ENCODE measurements around the gene FKTN. TPM values are rescaled to one million over a fixed set of nuclear protein-coding genes. Genes with fewer than 3 reads are reported as not detected.

The FKTN gene
- total RNA-seq, 3 donors from 2014 or later (not counting 1 experiment from before 2014, with no cell fraction given): 13.0 to 16.1 (median 13.1) TPM

- H3K27me3 Mint-ChIP-seq (ENCODE audit: low read depth in 2 of 2): no peaks in the 10 kb centered on the region
- Histone ChIP-seq H3K9me3 (ENCODE audit: control insufficient read depth, insufficient read depth, low read length) (no peaks in the 10 kb centered on the region), H3K36me3 (ENCODE audit: control insufficient read depth, insufficient read depth, low read length) (peaks cover 3% of the 10 kb centered on the region), H3K27me3 (ENCODE audit: control insufficient read depth, insufficient read depth, low read length) (no peaks in the 10 kb centered on the region), H3K27ac (ENCODE audit: low read length) (peak overlapping the region; percentile 30), H3K4me3 (ENCODE audit: low read length) (no peak overlapping the region), H3K4me1 (ENCODE audit: control insufficient read depth, insufficient read depth, low read length) (no peaks in the 10 kb centered on the region)
- peak; percentile 73 for TF ChIP-seq CTCF (IDR thresholded peaks at IDR 0.05)
- peaks cover 0 to 8% of the 10 kb centered on the region in 2 donors for H3K4me1 Mint-ChIP-seq
- peak; percentile 74 to 89 (median 80) for ATAC-seq
- intact Hi-C loops (cut with micrococcal nuclease): loop anchor here (1.0 to 5.0 kb wide), 3 partner anchors 110 to 1563 kb away; no protein-coding TSS in a partner anchor
- H3K9me3 Mint-ChIP-seq: no peaks in the 10 kb centered on the region
- H3K36me3 Mint-ChIP-seq: no peaks in the 10 kb centered on the region
- H3K27ac Mint-ChIP-seq: peak overlapping the region; percentile 75 to 77
- 71% methylated on average over 2 of the region's 6 CpGs for WGBS (ENCODE audit: insufficient coverage)
- H3K4me3 Mint-ChIP-seq: peak overlapping the region; percentile 9
- DNase-seq: peak in 1 of 2 donors; percentile 63
These were observed 51.0 kb downstream of the FKTN start for GRCh38 chr9:105608721-105609598.

- no peak for TF ChIP-seq CTCF (IDR thresholded peaks at IDR 0.05)
- intact Hi-C loops (cut with micrococcal nuclease): no loop called here
- H3K36me3 Mint-ChIP-seq: no peaks in the 10 kb centered on the region
- Histone ChIP-seq H3K36me3 (ENCODE audit: control insufficient read depth, insufficient read depth, low read length) (peaks cover 5% of the 10 kb centered on the region), H3K4me3 (ENCODE audit: low read length) (no peak overlapping the region), H3K4me1 (ENCODE audit: control insufficient read depth, insufficient read depth, low read length) (no peaks in the 10 kb centered on the region), H3K27ac (ENCODE audit: low read length) (no peak overlapping the region), H3K27me3 (ENCODE audit: control insufficient read depth, insufficient read depth, low read length) (no peaks in the 10 kb centered on the region), H3K9me3 (ENCODE audit: control insufficient read depth, insufficient read depth, low read length) (no peaks in the 10 kb centered on the region)
- DNase-seq (no peak), ATAC-seq (no peak)
- H3K9me3 Mint-ChIP-seq: no peaks in the 10 kb centered on the region
- H3K4me1 Mint-ChIP-seq: no peaks in the 10 kb centered on the region
- WGBS (ENCODE audit: insufficient coverage): no CpG with 5 or more reads among the region's 2 CpGs
- H3K27ac Mint-ChIP-seq: no peak overlapping the region
- H3K4me3 Mint-ChIP-seq: no peak overlapping the region
- no peaks in the 10 kb centered on the region for H3K27me3 Mint-ChIP-seq (ENCODE audit: low read depth in 2 of 2)
These were observed 63.1 kb downstream of the FKTN start for GRCh38 chr9:105621001-105621400.

- Mint-ChIP-seq H3K36me3 (no peaks in the 10 kb centered on the region), H3K27me3 (ENCODE audit: low read depth in 2 of 2) (no peaks in the 10 kb centered on the region), H3K9me3 (no peaks in the 10 kb centered on the region), H3K27ac (no peak overlapping the region), H3K4me3 (no peak overlapping the region), H3K4me1 (no peaks in the 10 kb centered on the region)
- no peak for TF ChIP-seq CTCF (IDR thresholded peaks at IDR 0.05)
- ATAC-seq (no peak), DNase-seq (no peak)
- Histone ChIP-seq H3K27ac (ENCODE audit: low read length) (no peak overlapping the region), H3K27me3 (ENCODE audit: control insufficient read depth, insufficient read depth, low read length) (no peaks in the 10 kb centered on the region), H3K4me3 (ENCODE audit: low read length) (no peak overlapping the region), H3K9me3 (ENCODE audit: control insufficient read depth, insufficient read depth, low read length) (no peaks in the 10 kb centered on the region), H3K36me3 (ENCODE audit: control insufficient read depth, insufficient read depth, low read length) (peaks cover 5% of the 10 kb centered on the region), H3K4me1 (ENCODE audit: control insufficient read depth, insufficient read depth, low read length) (no peaks in the 10 kb centered on the region)
- 85% methylated on average over 1 of the region's 1 CpG for WGBS (ENCODE audit: insufficient coverage)
- intact Hi-C loops (cut with micrococcal nuclease): no loop called here
These were observed 67.2 kb downstream of the FKTN start for GRCh38 chr9:105625088-105625487.
